GM18502 (cell line): ENCODE results near the gene INTS6.

Experiments
- ATAC-seq: cut with Tn5 transposase; IDR thresholded peaks from one replicate; pipeline ENCODE4 v1.9.1; 2021; ENCODE audit warnings: mild to moderate bottlenecking; ENCODE audit not compliant: unreplicated experiment, poor library complexity

The INTS6 gene

GRCh38 chr13:51457086-51457815, 4.4 kb upstream of the INTS6 start:
- no peak for ATAC-seq

DNA sequence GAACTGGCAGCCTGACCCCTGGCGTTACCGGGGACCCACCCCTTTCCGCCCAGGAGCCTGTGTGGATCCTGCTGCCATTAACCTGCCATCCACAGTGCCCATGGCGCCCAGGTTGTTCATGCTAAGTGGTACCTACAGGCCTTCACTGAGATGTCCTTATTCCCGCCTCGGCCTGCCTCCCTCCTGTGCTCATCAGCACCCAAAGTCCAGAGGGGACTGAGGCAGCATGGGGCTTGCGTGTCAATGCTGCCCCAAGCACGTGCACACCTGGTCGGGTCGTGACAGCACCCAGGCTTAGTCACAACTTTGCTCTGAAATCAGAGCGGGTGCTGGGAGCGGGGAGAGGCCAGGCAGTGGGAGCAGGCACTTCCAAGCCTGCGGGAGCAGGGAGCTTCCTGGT, 3.7 kb upstream of the INTS6 start:
- no peak for ATAC-seq

DNA sequence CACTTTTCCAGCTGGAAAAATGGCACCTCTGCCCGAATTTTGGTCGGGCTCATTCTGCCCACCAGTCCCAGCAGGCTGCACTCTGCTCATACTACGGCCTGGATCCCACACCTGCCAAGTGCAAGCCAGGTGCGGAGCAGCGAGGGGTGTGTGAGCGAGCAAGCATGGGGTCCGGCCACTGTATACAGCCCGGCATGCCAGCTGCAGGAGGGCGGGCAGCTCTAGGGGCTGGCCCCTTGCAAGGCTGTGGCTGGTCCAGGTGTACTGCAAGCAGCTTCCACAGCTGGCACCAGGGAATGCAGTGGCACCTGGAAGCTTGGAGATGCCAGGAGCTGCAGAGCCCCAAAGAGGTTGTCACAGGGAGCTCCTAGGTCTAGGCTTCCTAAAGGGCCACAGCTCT, 2.7 kb upstream of the INTS6 start:
- no peak for ATAC-seq

DNA sequence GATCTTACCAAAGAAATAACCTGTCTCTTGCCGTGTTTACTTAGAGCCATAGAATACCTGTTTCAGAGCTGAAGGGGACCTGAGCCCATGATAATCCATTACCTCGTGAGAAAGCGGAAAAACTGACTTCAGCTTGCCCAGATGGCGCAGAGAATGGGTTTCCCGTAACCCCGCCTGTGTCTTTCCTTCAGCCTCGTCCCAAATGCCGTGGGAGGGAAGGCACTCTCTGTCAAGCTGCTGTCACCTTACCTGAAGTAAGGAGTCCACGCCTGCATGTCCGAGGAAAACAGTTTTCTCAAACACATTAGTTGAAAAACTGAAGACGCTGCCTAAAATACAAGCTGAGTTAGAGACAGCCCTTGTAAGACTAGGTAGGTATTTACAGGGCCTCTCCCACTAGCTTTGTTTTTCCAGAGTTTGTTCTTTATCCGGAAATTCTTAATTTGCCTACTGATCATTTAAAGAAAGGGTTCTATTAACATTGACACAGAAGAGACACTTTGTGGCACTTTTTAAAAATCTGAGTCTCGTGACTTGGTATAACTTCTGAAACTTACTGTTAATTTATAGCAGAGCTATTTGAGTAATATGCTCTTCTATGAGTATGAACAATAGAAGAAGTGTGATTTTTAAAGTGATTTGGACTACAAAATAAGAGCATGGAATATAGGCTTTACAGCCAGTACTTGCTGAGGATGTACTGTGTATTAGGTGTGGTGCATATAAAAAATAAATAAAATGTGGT, 1.3 kb upstream of the INTS6 start:
- peak; percentile 0 for ATAC-seq

DNA sequence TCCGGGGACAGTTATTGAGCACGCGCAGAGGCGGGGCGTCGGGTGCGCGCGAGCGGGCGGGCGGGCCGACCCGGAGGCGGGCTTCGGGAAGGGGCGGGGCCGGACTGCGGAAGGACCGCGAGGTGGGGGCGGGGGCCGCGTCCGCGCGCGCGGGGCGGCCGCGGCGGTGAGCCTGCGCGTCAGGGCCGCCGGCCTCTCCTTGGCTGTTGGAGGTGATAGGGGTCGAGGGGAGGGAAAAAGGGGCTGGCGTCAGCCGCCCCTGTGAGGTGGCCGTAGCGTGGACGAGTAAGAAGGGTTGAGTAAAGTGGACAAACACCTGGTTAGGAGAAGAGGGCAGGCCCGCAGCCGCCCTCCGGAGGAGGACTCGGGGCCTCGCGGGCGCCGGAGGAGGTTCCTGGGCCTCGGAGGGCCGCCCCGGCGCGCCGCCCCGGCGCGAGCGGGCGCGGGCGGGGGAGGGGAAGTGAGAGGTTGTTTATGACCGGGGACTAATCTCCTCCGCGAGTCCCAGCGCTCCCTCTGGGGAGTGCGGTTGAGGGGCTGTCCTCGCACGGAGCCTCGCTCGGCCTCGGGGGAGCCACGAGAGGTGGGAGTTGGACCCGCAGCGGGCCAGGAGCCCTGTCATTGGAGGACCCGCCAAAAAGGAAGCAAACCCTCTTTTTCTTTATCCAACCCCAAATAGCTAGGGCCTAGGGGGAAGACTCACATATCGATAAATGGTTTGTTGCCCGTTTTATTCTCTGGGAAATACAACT, 547 bp upstream of the INTS6 start:
- peak; percentile 51 for ATAC-seq

DNA sequence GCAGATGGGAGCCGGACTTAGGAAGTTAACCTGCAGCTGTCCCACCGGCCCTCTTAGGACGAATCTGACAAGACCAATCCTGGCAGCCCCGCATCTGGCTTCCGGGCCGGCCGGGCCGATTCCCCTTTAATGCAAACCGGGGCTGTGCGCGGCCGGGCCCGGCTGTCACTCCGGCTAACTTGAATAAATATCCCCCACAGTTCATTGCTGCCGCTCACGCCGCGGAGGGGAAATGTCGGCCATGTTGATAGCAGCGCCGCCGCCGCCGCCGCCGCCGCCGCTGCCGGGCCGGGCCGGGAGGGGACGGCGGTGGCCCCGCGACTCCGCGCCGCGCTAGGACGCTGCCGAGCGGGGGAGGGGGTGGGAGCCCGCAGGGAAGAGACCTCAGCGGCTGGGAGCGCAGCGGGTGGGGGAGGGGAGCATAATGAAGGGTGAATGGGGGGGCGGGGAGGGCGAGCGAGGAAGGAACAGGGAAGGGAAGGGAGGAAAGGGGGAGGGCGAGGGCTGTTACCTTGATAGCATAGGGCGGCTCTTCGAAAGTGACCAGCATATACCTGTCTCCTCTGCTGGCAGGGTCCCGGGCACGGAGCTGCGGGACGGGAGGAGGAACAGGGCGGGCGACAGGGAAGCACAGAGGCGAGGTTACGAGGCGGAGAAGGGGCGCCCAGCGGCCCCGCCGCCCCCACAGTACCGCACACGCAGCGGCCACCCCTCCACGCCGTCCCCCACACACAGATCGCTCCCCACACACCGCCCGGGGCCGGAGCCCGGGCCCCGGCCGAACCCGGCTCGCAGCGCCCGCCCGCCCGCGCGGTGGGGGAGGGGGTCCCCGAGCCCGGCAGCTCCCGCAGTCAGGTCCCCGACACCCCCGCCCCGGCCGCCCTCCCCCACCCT, 1.1 kb downstream of the INTS6 start:
- peak; percentile 32 for ATAC-seq

- ATAC-seq, result no peak
Measured at GRCh38 chr13:51451134-51451466, 1.7 kb downstream of the INTS6 start.

- ATAC-seq, result no peak
Measured at GRCh38 chr13:51449018-51449417, 3.8 kb downstream of the INTS6 start.

DNA sequence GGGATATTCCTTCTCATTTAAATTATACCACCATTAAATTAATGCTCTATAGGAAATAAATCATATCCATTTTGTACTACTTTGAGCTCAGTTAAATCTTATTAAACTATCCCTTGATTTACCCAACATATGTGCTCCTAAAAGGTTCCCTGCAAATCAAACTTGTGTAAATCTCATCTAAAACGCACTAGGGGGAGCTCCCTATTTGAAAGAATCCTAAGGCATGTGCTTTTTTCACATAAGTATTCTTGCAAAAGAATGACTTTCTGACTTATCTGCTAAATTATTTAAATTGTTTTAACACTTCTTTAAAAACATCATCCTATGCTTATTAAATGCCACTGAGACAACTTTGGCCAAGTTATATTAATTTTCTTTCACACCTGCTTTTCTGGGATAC, 7.9 kb downstream of the INTS6 start:
- ATAC-seq, result no peak

- no peak for ATAC-seq
Measured at GRCh38 chr13:51440381-51440780, 12.5 kb downstream of the INTS6 start.

DNA sequence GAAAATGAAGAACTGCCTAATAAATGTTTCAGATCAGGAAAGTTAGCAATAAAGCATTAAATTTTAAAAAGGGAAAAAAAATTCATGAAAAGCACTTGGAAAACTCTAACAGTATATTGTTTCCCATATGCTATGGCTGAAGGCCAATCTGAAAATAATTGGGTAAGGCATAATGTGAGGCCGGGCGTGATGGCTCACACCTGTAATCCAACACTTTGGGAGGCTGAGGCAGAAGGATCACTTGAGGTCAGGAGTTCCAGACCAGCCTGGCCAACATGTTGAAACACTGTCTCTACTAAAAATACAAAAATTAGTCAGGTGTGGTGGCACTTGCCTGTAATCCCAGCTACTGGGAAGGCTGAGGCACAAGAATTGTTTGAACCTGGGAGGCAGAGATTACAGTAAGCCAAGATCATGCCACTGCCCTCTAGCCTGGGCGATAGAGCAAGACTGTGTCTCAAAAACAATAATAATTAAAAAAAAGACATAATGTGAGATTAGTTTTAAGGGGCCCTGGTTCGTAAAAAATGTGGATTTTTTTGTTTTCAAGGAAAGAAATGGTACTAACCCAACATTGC, 15.2 kb downstream of the INTS6 start:
- ATAC-seq, result no peak

GRCh38 chr13:51435002-51435578, 17.7 kb downstream of the INTS6 start:
- no peak for ATAC-seq

DNA sequence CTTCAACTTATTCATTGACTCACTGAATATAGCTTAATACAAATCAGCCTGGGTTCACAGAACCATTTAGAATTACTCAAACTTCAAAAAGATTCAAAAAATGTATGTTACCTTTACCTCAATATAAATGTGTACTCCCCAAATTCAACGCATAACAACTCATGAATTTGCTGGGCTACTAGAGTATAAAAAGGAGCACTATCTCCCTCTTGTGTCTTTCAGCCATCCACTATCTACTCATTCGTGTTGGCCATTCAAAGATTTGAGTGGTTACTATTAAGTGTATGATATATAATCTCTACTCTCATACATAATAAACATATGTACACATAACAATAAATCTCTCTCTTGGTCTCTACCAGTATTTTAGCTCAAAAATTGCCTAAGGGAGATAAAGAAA, 20.3 kb downstream of the INTS6 start:
- ATAC-seq, result no peak

GRCh38 chr13:51426982-51427381, 25.9 kb downstream of the INTS6 start:
- no peak for ATAC-seq

DNA sequence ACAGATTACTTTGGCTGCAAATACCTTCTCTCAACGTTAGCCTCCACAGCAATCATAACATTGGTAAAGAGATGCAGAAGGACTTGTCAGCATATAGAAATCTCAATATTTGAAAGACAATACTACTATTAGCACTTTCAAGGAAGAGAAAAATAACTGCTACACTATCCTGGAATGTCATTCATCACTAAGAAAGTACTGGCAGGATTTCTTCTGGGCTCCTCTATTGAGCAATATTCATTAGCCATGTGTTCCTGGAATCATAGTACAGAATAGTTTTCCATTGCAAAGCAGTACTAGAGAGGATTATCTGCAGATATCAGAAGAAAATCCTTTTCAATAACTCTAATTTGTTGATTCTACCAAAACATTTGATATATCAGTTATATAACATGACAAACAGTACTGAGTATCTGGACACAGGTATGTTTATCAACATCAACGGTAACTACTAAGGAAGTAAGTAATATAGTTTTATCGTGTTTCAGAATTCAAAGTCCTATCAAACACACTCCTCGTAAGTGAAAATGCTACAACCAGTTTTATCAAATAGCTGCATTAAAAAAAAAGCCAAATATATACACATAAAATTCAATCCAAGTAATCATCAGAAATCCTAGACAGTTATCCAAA, 27.3 kb downstream of the INTS6 start:
- ATAC-seq, result no peak

DNA sequence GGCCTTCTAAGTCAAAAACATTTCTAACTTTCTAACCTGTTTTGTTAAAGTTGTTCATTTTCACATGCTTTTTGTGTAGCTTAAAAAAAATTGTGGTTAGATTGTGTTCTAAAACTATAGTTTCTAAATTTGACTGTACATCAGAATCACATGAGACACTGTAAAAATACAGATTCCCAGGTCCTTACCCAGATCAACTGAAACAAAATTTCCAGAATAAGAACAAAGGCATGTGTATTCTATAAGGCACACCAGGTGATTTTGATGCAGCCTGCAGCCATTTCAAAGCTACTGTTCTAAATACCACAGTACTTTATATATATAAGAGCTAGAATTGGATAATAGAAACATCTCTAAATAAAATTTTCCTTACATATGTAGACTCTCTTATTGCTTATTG, 29.1 kb downstream of the INTS6 start:
- ATAC-seq, result no peak

- no peak for ATAC-seq
Measured at GRCh38 chr13:51422484-51422883, 30.4 kb downstream of the INTS6 start.

GRCh38 chr13:51420681-51421490, 31.9 kb downstream of the INTS6 start:
- no peak for ATAC-seq
